Sigmoid colon (tissue), 7 donors: ENCODE data around the gene ZNF365. TPM values are rescaled to one million over a fixed set of nuclear protein-coding genes. Genes with fewer than 3 reads are reported as not detected.
"Not testable (repeated sequence)": the region's sequence is repeated elsewhere in the genome, so short reads cannot be mapped to it uniquely, and the experiment has no call there.

Experiments used
- DNase-seq: peaks from one replicate; pipeline ENCODE4 v3.0.0-alpha.2; 2019
- H3K27ac ChIP-seq, 4 donors: fragments of 200-600 bp; sonication (generic); one replicate each; pipeline ENCODE4 v1.5.1; 2016 to 2019; ENCODE audit warnings: mild to moderate bottlenecking in 1 of 4
- H3K27me3 ChIP-seq, 3 donors: fragments of 200-600 bp; sonication (generic); one replicate each; pipeline ENCODE4 v1.5.1; 2019; ENCODE audit warnings: mild to moderate bottlenecking in 1 of 3
- H3K36me3 ChIP-seq, 4 donors: fragments of 200-600 bp; sonication (generic); one replicate each; pipeline ENCODE4 v1.5.1; 2016 to 2019
- H3K4me1 ChIP-seq, 4 donors: fragments of 200-600 bp; sonication (generic); one replicate each; pipeline ENCODE4 v1.5.1; 2017 to 2019
- H3K4me3 ChIP-seq, 4 donors: fragments of 200-600 bp; sonication (generic); one replicate each; pipeline ENCODE4 v1.5.1; 2017 to 2019; ENCODE audit warnings: mild to moderate bottlenecking in 2 of 4, moderate library complexity in 1 of 4
- H3K9me3 ChIP-seq, 4 donors: fragments of 200-600 bp in 3 of 4; sonication (generic) in 3 of 4; one replicate each; pipeline versions ENCODE4 v1.5.1 to v1.6.1; 2013 to 2019
- CTCF ChIP-seq, 4 experiments: fragments of 450-650 bp in 3 of 4; fragments of 200-600 bp in 1 of 4; IDR thresholded peaks; one replicate each; pipeline ENCODE4 v1.5.1; 2016 to 2019; ENCODE audit warnings: antibody characterized with exemption in 4 of 4, mild to moderate bottlenecking in 3 of 4, moderate library complexity in 2 of 4
- EP300 ChIP-seq, 4 donors: sonication (generic); formaldehyde crosslinking; IDR thresholded peaks; one replicate each; pipeline ENCODE4 v1.6.1; 2017; ENCODE audit warnings: antibody characterized with exemption in 4 of 4
- POLR2A ChIP-seq, 2 donors: fragments of 450-650 bp; IDR thresholded peaks; one replicate each; pipeline ENCODE4 v1.6.1; 2016; ENCODE audit warnings: antibody characterized with exemption in 2 of 2, mild to moderate bottlenecking in 2 of 2, moderate library complexity in 2 of 2
- POLR2AphosphoS5 ChIP-seq, 4 donors: sonication (generic); formaldehyde crosslinking; IDR thresholded peaks; one replicate each; pipeline ENCODE4 v1.6.1; 2017; ENCODE audit warnings: antibody characterized with exemption in 4 of 4
- WGBS, 2 donors: extraction: QIAGEN DNeasy Blood & Tissue Kit; methylation state at CpG; one replicate each; pipeline ENCODE4 v1.1.7; 2013; 5-methylcytosine and 5-hydroxymethylcytosine counted together
- intact Hi-C: fragments of 100-400 bp; cut with DNase I; formaldehyde crosslinking; loops from one replicate; pipeline ENCODE4 v1.15.1; 2023
- polyA plus RNA-seq, 3 donors: library from polyadenylated mRNA; stranded (reverse); fragments of 200-250 nt; gene quantifications; one replicate each; pipeline ENCODE4 v1.2.3, GENCODE V29; 2013
- total RNA-seq, 4 donors: library from RNA; depleted of rRNA; stranded (reverse); fragments of >200 nt; gene quantifications; one replicate each; pipeline ENCODE4 v1.1.0, GENCODE V29; 2016
- donor health status: healthy with polysubstance abuse.
- donor health status: Bipolar disorder and iron deficiency.
- donor health status: healthy.

ZNF365 gene
- total and polyA plus RNA-seq, 7 donors: 0.16 to 0.82 (median 0.38) TPM; not detected in 3

GRCh38 chr10:62354916-62355315, 19.3 kb upstream of the ZNF365 start:
- Histone ChIP-seq H3K27me3 (no peaks in the 10 kb centered on the region), H3K4me3 (no peak overlapping the region), H3K4me1 (no peaks in the 10 kb centered on the region), H3K27ac (no peak overlapping the region), H3K36me3 (no peaks in the 10 kb centered on the region), H3K9me3 (no peaks in the 10 kb centered on the region)
- no peak for DNase-seq
- intact Hi-C loops: no loop called here
- WGBS, 2 donors: 72 to 92% methylated on average over 2 of the region's 2 CpGs
- no peak for TF ChIP-seq EP300 (IDR thresholded peaks at IDR 0.05)
- TF ChIP-seq CTCF (IDR thresholded peaks at IDR 0.05): no peak
- TF ChIP-seq POLR2AphosphoS5 (IDR thresholded peaks at IDR 0.05): no peak
- no peak for TF ChIP-seq POLR2A (IDR thresholded peaks at IDR 0.05)

- no peak overlapping the region for H3K27ac ChIP-seq
- TF ChIP-seq POLR2A (IDR thresholded peaks at IDR 0.05) (no peak), CTCF (IDR thresholded peaks at IDR 0.05) (no peak), POLR2AphosphoS5 (IDR thresholded peaks at IDR 0.05) (no peak), EP300 (IDR thresholded peaks at IDR 0.05) (no peak)
- intact Hi-C loops: no loop called here
- no peaks in the 10 kb centered on the region for H3K9me3 ChIP-seq
- H3K4me3 ChIP-seq: no peak overlapping the region
- WGBS, 2 donors: 95 to 97% methylated on average over 2 of the region's 2 CpGs
- H3K36me3 ChIP-seq: no peaks in the 10 kb centered on the region
- no peaks in the 10 kb centered on the region for H3K27me3 ChIP-seq
- no peaks in the 10 kb centered on the region for H3K4me1 ChIP-seq
- DNase-seq: no peak
These were observed 17.7 kb upstream of the ZNF365 start for GRCh38 chr10:62356447-62356846.

GRCh38 chr10:62358151-62358550, 16.0 kb upstream of the ZNF365 start:
- intact Hi-C loops, H3K4me1 ChIP-seq, H3K36me3 ChIP-seq, H3K4me3 ChIP-seq, H3K27me3 ChIP-seq, H3K27ac ChIP-seq, H3K9me3 ChIP-seq, DNase-seq: not testable (repeated sequence)
- 56 to 68% methylated on average over 2 of the region's 2 CpGs for WGBS, 2 donors

GRCh38 chr10:62373639-62373994, 552 bp upstream of the ZNF365 start:
- Histone ChIP-seq H3K9me3 (no peaks in the 10 kb centered on the region), H3K36me3 (no peaks in the 10 kb centered on the region), H3K4me3 (peak overlapping the region in 3 of 4 donors; percentile 43 to 55 (median 51)), H3K4me1 (peaks cover 0 to 13% (median 9%) of the 10 kb centered on the region in 4 donors), H3K27ac (peak overlapping the region in 1 of 4 donors; percentile 56), H3K27me3 (peaks cover 0 to 13% (median 0%) of the 10 kb centered on the region in 3 donors)
- no peak for DNase-seq
- intact Hi-C loops: no loop called here
- TF ChIP-seq POLR2A (IDR thresholded peaks at IDR 0.05) (no peak), CTCF (IDR thresholded peaks at IDR 0.05) (no peak)
- 38 to 42% methylated on average over 8 of the region's 8 CpGs for WGBS, 2 donors

GRCh38 chr10:62374862-62375710, 917 bp downstream of the ZNF365 start:
- Histone ChIP-seq H3K4me1 (peaks cover 0 to 13% (median 9%) of the 10 kb centered on the region in 4 donors), H3K27ac (peak overlapping the region in 1 of 4 donors; percentile 56), H3K27me3 (peaks cover 0 to 13% (median 0%) of the 10 kb centered on the region in 3 donors), H3K36me3 (no peaks in the 10 kb centered on the region), H3K4me3 (peak overlapping the region in 1 of 4 donors; percentile 55), H3K9me3 (no peaks in the 10 kb centered on the region)
- DNase-seq: no peak
- TF ChIP-seq EP300 (IDR thresholded peaks at IDR 0.05): no peak
- no peak for TF ChIP-seq CTCF (IDR thresholded peaks at IDR 0.05)
- TF ChIP-seq POLR2AphosphoS5 (IDR thresholded peaks at IDR 0.05): no peak
- no peak for TF ChIP-seq POLR2A (IDR thresholded peaks at IDR 0.05)
- 65 to 73% methylated on average over 12 of the region's 12 CpGs for WGBS, 2 donors
- intact Hi-C loops: no loop called here
